ENCODE measurements around the gene ZNF83. TPM values are rescaled to one million over a fixed set of nuclear protein-coding genes. Genes with fewer than 3 reads are reported as not detected.
A peak's percentile ranks its signal among the peaks of the same experiment; 100 is the strongest.
"Not testable (repeated sequence)": the region's sequence is repeated elsewhere in the genome, so short reads cannot be mapped to it uniquely, and the experiment has no call there.

The ZNF83 gene
- total RNA-seq, 2 donors from 2014 or later, result 16.6 to 24.4 TPM

DNA sequence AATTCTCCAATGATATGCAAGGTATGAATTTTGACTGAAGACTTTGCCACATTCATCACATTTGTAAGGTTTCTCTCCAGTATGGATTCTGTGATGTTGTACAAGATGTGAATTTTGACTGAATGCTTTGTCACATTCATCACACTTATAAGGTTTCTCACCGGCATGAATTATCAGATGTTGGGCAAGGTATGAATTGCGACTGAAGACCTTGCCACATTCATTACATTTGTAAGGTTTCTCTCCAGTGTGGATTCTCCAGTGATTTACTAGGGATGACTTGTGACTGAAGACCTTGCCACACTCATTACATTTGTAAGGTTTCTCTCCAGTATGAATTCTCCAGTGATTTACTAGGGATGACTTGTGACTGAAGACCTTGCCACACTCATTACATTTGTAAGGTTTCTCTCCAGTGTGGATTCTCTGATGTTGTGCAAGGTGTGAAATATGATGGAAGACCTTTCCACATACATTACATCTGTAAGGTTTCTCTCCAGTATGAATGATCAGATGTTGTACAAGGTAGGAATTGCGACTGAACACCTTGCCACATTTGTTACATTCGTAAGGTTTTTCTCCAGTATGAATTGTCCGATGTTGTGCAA is 24.8 kb downstream of the ZNF83 start:
- TF ChIP-seq, protein P1, sequence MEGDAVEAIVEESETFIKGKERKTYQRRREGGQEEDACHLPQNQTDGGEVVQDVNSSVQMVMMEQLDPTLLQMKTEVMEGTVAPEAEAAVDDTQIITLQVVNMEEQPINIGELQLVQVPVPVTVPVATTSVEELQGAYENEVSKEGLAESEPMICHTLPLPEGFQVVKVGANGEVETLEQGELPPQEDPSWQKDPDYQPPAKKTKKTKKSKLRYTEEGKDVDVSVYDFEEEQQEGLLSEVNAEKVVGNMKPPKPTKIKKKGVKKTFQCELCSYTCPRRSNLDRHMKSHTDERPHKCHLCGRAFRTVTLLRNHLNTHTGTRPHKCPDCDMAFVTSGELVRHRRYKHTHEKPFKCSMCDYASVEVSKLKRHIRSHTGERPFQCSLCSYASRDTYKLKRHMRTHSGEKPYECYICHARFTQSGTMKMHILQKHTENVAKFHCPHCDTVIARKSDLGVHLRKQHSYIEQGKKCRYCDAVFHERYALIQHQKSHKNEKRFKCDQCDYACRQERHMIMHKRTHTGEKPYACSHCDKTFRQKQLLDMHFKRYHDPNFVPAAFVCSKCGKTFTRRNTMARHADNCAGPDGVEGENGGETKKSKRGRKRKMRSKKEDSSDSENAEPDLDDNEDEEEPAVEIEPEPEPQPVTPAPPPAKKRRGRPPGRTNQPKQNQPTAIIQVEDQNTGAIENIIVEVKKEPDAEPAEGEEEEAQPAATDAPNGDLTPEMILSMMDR (IDR thresholded peaks at IDR 0.05), result no peak
- H3K36me3 ChIP-seq, result peaks cover 42% of the 10 kb centered on the region
- H3K9me3 ChIP-seq, result peaks cover 0 to 15% of the 10 kb centered on the region in 2 donors

DNA sequence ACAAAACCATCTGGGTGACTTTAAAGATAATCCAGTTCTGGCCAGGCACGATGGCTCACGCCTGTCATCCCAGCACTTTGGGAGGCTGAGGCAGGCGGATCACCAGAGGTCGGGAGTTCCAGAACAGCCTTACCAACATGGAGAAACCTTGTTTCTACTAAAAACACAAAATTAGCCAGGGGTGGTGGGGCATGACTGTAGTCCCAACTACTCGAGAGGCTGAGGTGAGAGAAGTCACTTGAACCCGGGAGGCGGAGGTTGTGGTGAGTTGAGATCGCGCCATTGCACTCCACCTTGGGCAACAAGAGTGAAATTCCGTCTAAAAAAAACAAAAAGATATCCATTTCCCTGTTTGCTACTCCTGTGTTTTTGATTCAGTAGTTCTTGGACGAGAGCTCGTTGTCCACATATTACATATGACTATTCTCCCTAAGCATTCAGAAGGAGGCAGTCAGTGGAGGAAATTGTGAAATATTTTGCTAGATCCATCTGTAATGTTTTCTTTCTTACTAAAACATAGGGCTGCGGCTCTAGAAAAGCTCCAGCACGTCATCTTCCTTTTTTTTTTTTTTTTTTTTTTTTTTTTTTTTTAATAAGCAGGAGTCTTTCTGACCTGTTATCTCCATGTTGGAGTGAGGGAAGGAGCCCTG is 34.5 kb downstream of the ZNF83 start:
- peaks cover 0 to 10% of the 10 kb centered on the region in 2 donors for H3K4me1 ChIP-seq
- no peaks in the 10 kb centered on the region for H3K36me3 ChIP-seq
- TF ChIP-seq, protein P1 (IDR thresholded peaks at IDR 0.05), result no peak
- no peaks in the 10 kb centered on the region for H3K27me3 ChIP-seq
- peak overlapping the region; percentile 19 to 56 for H3K27ac ChIP-seq
- H3K9me3 ChIP-seq, result no peaks in the 10 kb centered on the region
- H3K4me3 ChIP-seq, result no peak overlapping the region
- DNase-seq (ENCODE audit: low spot score), result no peak

More for the DNA sequence above, 24.8 kb downstream of the ZNF83 start:
- H3K4me3 ChIP-seq, result no peak overlapping the region
- H3K27me3 ChIP-seq, result no peaks in the 10 kb centered on the region
- no peak overlapping the region for H3K27ac ChIP-seq
- H3K4me1 ChIP-seq, result no peaks in the 10 kb centered on the region
- no peak for DNase-seq (ENCODE audit: low spot score)

DNA sequence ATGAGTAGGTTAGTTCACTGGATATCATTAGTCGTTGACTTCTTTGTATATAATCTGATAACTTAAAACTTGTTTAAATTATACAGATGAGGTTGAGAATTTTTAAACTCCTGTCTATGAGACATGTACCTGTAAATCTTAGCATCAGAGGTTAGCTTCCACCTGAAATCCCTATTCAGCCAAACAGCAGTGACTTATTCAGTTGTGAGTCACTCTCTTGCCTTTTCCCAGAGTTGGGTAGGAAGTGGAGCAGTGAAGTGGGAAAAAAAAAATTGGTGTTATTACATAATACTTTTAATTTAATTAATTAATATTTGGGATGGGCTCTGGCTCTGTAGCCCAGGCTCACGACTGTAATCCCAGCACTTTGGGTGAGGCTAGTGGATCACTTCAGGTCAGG is 35.2 kb downstream of the ZNF83 start:
- H3K4me1 ChIP-seq, result peaks cover 0 to 10% of the 10 kb centered on the region in 2 donors
- TF ChIP-seq, protein P1 (IDR thresholded peaks at IDR 0.05), result no peak
- no peak for DNase-seq (ENCODE audit: low spot score)
- H3K9me3 ChIP-seq, result no peaks in the 10 kb centered on the region
- H3K36me3 ChIP-seq, result no peaks in the 10 kb centered on the region
- H3K4me3 ChIP-seq, result no peak overlapping the region
- H3K27me3 ChIP-seq, result no peaks in the 10 kb centered on the region
- peak overlapping the region; percentile 56 to 81 for H3K27ac ChIP-seq

DNA sequence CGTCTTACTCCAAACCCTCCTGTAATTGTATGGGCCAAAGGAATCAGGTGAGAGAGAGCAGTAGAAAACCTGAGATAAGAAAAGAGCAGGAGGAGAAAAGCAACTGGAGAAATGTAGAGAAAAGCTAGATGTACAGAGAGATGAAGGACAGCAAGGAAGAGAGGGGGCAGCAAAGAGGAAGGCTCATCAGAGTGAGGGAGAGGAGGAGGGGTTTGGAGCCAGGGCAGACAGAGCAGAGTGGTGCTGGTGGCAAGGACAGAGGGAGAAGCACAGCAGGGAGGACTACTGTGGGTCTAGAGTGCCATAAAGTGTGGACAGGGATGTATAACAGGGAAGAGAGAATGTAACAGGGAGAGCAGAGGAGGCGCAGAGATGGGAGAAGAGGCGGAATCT is 36.2 kb downstream of the ZNF83 start:
- peak overlapping the region; percentile 62 to 67 for H3K4me3 ChIP-seq
- H3K9me3 ChIP-seq, result not testable (repeated sequence)

DNA sequence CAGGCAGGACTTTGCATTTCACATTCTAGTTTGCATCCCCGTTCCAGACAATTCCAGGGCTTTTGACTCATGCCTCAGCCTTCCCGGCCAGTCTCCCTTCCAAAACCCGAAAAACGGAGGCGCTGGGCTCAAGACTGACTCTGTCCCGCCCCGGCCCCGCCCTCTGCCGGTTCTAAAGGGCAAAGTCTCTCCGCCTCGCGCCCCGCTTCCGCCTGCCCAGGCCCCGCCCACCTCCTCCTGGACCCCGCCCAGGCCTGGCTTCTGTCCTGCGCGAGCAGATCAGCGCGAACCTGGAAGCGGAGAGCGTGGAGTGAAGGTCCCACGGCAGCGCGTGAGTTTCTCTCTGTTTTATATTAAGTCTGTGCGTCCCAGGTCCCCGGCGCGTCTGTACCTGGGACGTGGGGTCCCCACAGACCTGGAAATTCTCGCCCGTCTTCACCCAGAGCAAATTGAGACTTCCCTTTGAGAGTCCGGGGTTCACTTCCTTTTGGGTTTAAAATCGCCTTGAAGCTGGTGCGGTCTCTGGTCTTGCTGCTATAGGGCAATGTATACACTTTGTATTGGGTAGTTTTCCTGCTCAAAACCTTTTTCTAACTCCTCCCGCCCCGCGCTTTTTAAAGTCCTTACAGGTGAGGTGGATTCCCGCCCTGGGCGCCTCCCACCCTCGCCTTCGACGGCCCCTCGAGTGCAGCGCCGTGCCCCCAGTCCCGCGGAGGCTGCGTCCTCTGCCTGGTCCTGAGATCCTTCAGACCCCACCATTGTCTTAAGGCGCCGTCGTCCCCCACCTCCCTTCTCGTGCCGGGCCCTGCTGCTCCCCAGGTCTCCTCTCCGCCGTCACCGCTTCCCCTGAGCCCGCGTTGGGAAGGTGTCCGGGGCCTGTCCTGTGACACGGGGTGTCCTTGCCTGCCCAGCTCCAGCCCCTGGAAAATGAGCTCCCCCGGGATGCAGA is 36.9 kb downstream of the ZNF83 start:
- H3K4me3 ChIP-seq, result peak overlapping the region; percentile 62 to 67
- no peaks in the 10 kb centered on the region for H3K27me3 ChIP-seq
- H3K9me3 ChIP-seq, result no peaks in the 10 kb centered on the region
- no peaks in the 10 kb centered on the region for H3K36me3 ChIP-seq
- peaks cover 0 to 10% of the 10 kb centered on the region in 2 donors for H3K4me1 ChIP-seq
- TF ChIP-seq, protein P1 (IDR thresholded peaks at IDR 0.05), result peak in 1 of 2 donors; percentile 51
- peak overlapping the region; percentile 71 to 81 for H3K27ac ChIP-seq
- DNase-seq (ENCODE audit: low spot score), result peak; percentile 95

More for the DNA sequence above, 36.2 kb downstream of the ZNF83 start:
- TF ChIP-seq, protein P1 (IDR thresholded peaks at IDR 0.05), result peak in 1 of 2 donors; percentile 27
- H3K27ac ChIP-seq, result peak overlapping the region; percentile 71 to 81
- not testable (repeated sequence) for H3K27me3 ChIP-seq; H3K4me1 ChIP-seq; DNase-seq (ENCODE audit: low spot score); H3K36me3 ChIP-seq

Data from right atrium auricular region (tissue), 2 donors.